Caco-2 (cell line): Measurements from ENCODE around the gene OTUD4. TPM values are rescaled to one million over a fixed set of nuclear protein-coding genes. Genes with fewer than 3 reads are reported as not detected.

Experiments used
- BruUV-seq: library from RNA; stranded (reverse); fragments of 400-500 nt; replicated peaks from 2 replicates; lab custom pipeline; 2021; lab: Mats Ljungman, UMichigan
- CTCF ChIA-PET: fragments of 300-600 bp; sonication (Branson Sonifier 250); formaldehyde crosslinking; loops from one replicate; lab custom pipeline; 2022; ENCODE audit warnings: antibody characterized with exemption; lab: Charles Lee
- POLR2A ChIA-PET: fragments of 300-600 bp; sonication (Branson Sonifier 250); formaldehyde crosslinking; loops from one replicate; lab custom pipeline; 2022; ENCODE audit warnings: antibody characterized with exemption; lab: Charles Lee
- DNase-seq, 2 experiments: peaks; one replicate each; pipeline versions ENCODE4 v3.0.0 to v3.0.0-alpha.2; 2020 to 2022
- H3K27me3 ChIP-seq: replicated peaks from 2 replicates; pipeline ENCODE4 v1.6.0; 2011; ENCODE audit warnings: low read length; ENCODE audit not compliant: control insufficient read depth, insufficient read depth
- H3K36me3 ChIP-seq: 2 replicates; pipeline ENCODE4 v1.5.1; 2011; ENCODE audit warnings: low read length; ENCODE audit not compliant: control insufficient read depth, insufficient read depth
- H3K4me1 ChIP-seq: fragments of 250-450 bp; sonication (Bioruptor Pico); 2 replicates; pipeline ENCODE4 v1.5.1; 2020; ENCODE audit warnings: mild to moderate bottlenecking
- H3K4me3 ChIP-seq: 2 replicates; pipeline ENCODE4 v1.5.1; 2011; ENCODE audit warnings: low read depth, mild to moderate bottlenecking, control low read depth, low read length
- H3K9me3 ChIP-seq: fragments of 250-450 bp; sonication (Bioruptor Pico); 2 replicates; pipeline ENCODE4 v1.5.1; 2020; ENCODE audit warnings: mild to moderate bottlenecking, moderate library complexity
- H3K27ac Mint-ChIP-seq: one replicate; pipeline ENCODE4 v1.8.0; 2022; ENCODE audit warnings: mixed read lengths; ENCODE audit not compliant: unreplicated experiment
- H3K27me3 Mint-ChIP-seq: one replicate; pipeline ENCODE4 v1.8.0; 2022; ENCODE audit warnings: mixed read lengths; ENCODE audit not compliant: insufficient read depth, unreplicated experiment
- H3K36me3 Mint-ChIP-seq: one replicate; pipeline ENCODE4 v1.8.0; 2022; ENCODE audit warnings: mild to moderate bottlenecking, mixed read lengths; ENCODE audit not compliant: insufficient read depth, unreplicated experiment
- H3K4me1 Mint-ChIP-seq: one replicate; pipeline ENCODE4 v1.8.0; 2022; ENCODE audit warnings: low read depth, mixed read lengths; ENCODE audit not compliant: unreplicated experiment
- H3K4me3 Mint-ChIP-seq: one replicate; pipeline ENCODE4 v1.8.0; 2022; ENCODE audit warnings: mild to moderate bottlenecking, moderate library complexity, mixed read lengths; ENCODE audit not compliant: unreplicated experiment
- H3K9me3 Mint-ChIP-seq: one replicate; pipeline ENCODE4 v1.8.0; 2022; ENCODE audit warnings: mixed read lengths; ENCODE audit not compliant: unreplicated experiment
- CTCF ChIP-seq, 2 experiments: fragments of 200-600 bp in 1 of 2; IDR thresholded peaks; 1 replicate in 1 of 2; 2 replicates in 1 of 2; pipeline versions ENCODE4 v1.5.1 to v1.8.0; 2011 to 2022; ENCODE audit warnings: antibody characterized with exemption in 1 of 2, control low read depth in 1 of 2, inconsistent platforms in 1 of 2, low read depth in 1 of 2, low read length in 1 of 2, mild to moderate bottlenecking in 1 of 2, moderate library complexity in 1 of 2; ENCODE audit not compliant: insufficient read depth in 1 of 2, severe bottlenecking in 1 of 2, unreplicated experiment in 1 of 2
- intact Hi-C: fragments of 100-400 bp; cut with micrococcal nuclease; formaldehyde crosslinking; loops from one replicate; pipeline ENCODE4 v1.10.0; 2022; ENCODE audit not compliant: unreplicated experiment
- total RNA-seq: library from RNA; stranded (reverse); gene quantifications from 2 replicates; pipeline ENCODE4 v1.2.3, GENCODE V29; 2022

The OTUD4 gene
- total RNA-seq, 1 experiment from 2014 or later: 34.5 TPM

GRCh38 chr4:145130788-145131399, 49.5 kb downstream of the OTUD4 start:
- H3K36me3 ChIP-seq: no peaks in the 10 kb centered on the region
- no peaks in the 10 kb centered on the region for H3K9me3 ChIP-seq
- POLR2A ChIA-PET: interaction anchor here (0.5 kb wide), 1 partner anchor 51 kb away, joined by 5 read pairs; no protein-coding TSS in a partner anchor
- H3K27me3 Mint-ChIP-seq: no peaks in the 10 kb centered on the region
- peaks cover 56% of the 10 kb centered on the region for H3K36me3 Mint-ChIP-seq
- intact Hi-C loops: no loop called here
- H3K27me3 ChIP-seq: no peaks in the 10 kb centered on the region
- CTCF ChIA-PET: no interaction called here
- no peak for TF ChIP-seq CTCF (IDR thresholded peaks at IDR 0.05; ENCODE audit: insufficient read depth in 1 of 2, low read depth in 1 of 2, low read length in 1 of 2, severe bottlenecking in 1 of 2, unreplicated experiment in 1 of 2)
- H3K4me3 Mint-ChIP-seq: no peak overlapping the region
- no peaks in the 10 kb centered on the region for H3K4me1 ChIP-seq
- no peak overlapping the region for H3K27ac Mint-ChIP-seq
- no peak for DNase-seq
- BruUV-seq: no TSS peak
- H3K4me1 Mint-ChIP-seq: no peaks in the 10 kb centered on the region
- H3K4me3 ChIP-seq: no peak overlapping the region
- H3K9me3 Mint-ChIP-seq: no peaks in the 10 kb centered on the region

DNA sequence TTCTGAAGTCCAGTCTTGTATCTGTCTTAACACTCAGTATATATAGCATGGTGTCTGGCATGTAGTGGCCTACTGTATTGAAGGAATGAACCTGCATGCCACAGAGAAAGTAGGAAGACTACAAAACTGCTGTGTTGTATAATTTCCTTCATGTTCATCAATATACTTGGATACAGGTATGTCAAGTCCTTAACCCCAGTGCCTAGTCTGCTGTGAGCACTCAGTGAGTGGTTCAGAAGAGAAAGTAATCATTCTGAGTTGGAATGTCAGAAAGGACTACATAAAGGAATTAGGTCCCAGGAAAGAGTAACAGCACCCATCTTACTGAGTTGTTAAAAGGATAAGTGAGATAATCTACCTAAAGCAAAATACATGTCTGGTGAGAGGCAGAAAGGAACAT, 50.3 kb downstream of the OTUD4 start:
- Histone ChIP-seq H3K4me1 (no peaks in the 10 kb centered on the region), H3K36me3 (no peaks in the 10 kb centered on the region), H3K4me3 (no peak overlapping the region), H3K9me3 (no peaks in the 10 kb centered on the region), H3K27me3 (no peaks in the 10 kb centered on the region)
- intact Hi-C loops: no loop called here
- ChIA-PET CTCF (no interaction called here), POLR2A (no interaction called here)
- H3K36me3 Mint-ChIP-seq: peaks cover 59% of the 10 kb centered on the region
- H3K4me3 Mint-ChIP-seq: no peak overlapping the region
- TF ChIP-seq CTCF (IDR thresholded peaks at IDR 0.05; ENCODE audit: insufficient read depth in 1 of 2, low read depth in 1 of 2, low read length in 1 of 2, severe bottlenecking in 1 of 2, unreplicated experiment in 1 of 2): no peak
- H3K9me3 Mint-ChIP-seq: no peaks in the 10 kb centered on the region
- H3K4me1 Mint-ChIP-seq: no peaks in the 10 kb centered on the region
- no TSS peak for BruUV-seq
- no peaks in the 10 kb centered on the region for H3K27me3 Mint-ChIP-seq
- H3K27ac Mint-ChIP-seq: no peak overlapping the region
- DNase-seq: no peak

GRCh38 chr4:145125396-145125795, 55.0 kb downstream of the OTUD4 start:
- Mint-ChIP-seq H3K27me3 (no peaks in the 10 kb centered on the region), H3K4me3 (no peak overlapping the region), H3K27ac (no peak overlapping the region), H3K36me3 (peaks cover 64% of the 10 kb centered on the region), H3K4me1 (no peaks in the 10 kb centered on the region), H3K9me3 (no peaks in the 10 kb centered on the region)
- Histone ChIP-seq H3K4me3 (no peak overlapping the region), H3K36me3 (no peaks in the 10 kb centered on the region), H3K9me3 (no peaks in the 10 kb centered on the region), H3K4me1 (no peaks in the 10 kb centered on the region), H3K27me3 (no peaks in the 10 kb centered on the region)
- CTCF ChIA-PET: no interaction called here
- BruUV-seq: no TSS peak
- DNase-seq: no peak
- intact Hi-C loops: no loop called here
- no peak for TF ChIP-seq CTCF (IDR thresholded peaks at IDR 0.05; ENCODE audit: insufficient read depth in 1 of 2, low read depth in 1 of 2, low read length in 1 of 2, severe bottlenecking in 1 of 2, unreplicated experiment in 1 of 2)
- POLR2A ChIA-PET: no interaction called here
